ENCODE data around the gene ORC1. TPM values are rescaled to one million over a fixed set of nuclear protein-coding genes. Genes with fewer than 3 reads are reported as not detected.

ORC1 gene
- total RNA-seq, 4 donors from 2014 or later, result 0.19 to 0.85 (median 0.66) TPM

GRCh38 chr1:52416811-52417210, 12.6 kb upstream of the ORC1 start:
- no peak for TF ChIP-seq CTCF (IDR thresholded peaks at IDR 0.05; ENCODE audit: low read depth)

GRCh38 chr1:52414942-52415341, 10.7 kb upstream of the ORC1 start:
- no peak for TF ChIP-seq CTCF (IDR thresholded peaks at IDR 0.05; ENCODE audit: low read depth)

GRCh38 chr1:52413410-52413989, 9.3 kb upstream of the ORC1 start:
- no peak for TF ChIP-seq CTCF (IDR thresholded peaks at IDR 0.05; ENCODE audit: low read depth)

DNA sequence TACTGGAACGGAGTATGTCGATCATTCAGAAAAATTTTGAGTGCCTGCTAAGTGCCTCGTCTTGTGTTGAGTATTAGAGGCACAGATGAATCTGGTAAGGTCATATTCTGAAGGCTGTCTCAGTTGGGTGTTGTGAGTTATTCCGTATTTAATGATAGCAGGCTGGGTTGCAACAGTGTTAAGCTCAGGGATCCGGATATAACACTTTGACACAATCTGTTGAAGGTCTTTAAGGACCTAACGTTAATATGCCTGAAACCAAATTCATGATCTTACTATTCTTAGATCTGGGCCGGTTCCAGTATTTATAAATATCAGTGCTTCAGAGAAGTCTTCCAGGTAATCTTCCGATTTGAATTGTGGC, 734 bp upstream of the ORC1 start:
- TF ChIP-seq CTCF (IDR thresholded peaks at IDR 0.05; ENCODE audit: low read depth), result no peak

GRCh38 chr1:52403566-52404115, 582 bp downstream of the ORC1 start:
- TF ChIP-seq CTCF (IDR thresholded peaks at IDR 0.05; ENCODE audit: low read depth), result no peak

- TF ChIP-seq CTCF (IDR thresholded peaks at IDR 0.05; ENCODE audit: low read depth), result no peak
Measured at GRCh38 chr1:52402860-52403240, 1.4 kb downstream of the ORC1 start.

GRCh38 chr1:52400131-52400530, 4.1 kb downstream of the ORC1 start:
- TF ChIP-seq CTCF (IDR thresholded peaks at IDR 0.05; ENCODE audit: low read depth), result no peak
